K562 (cell line): ENCODE results near the gene SECISBP2. TPM values are rescaled to one million over a fixed set of nuclear protein-coding genes. Genes with fewer than 3 reads are reported as not detected.

Experiments
- ATAC-seq: fragments of 200-7000 bp; cut with Tn5 transposase; 3 replicates; pipeline ENCODE4 v1.9.1; 2020; ENCODE audit warnings: moderate library complexity
- BruUV-seq: library from RNA; stranded (reverse); fragments of 400-500 nt; replicated peaks from 2 replicates; lab custom pipeline; 2021; lab: Mats Ljungman, UMichigan
- CTCF ChIA-PET: fragments of 300-600 bp; formaldehyde crosslinking; extraction: SDS; loops from one replicate; lab custom pipeline; 2021; ENCODE audit warnings: low intra/inter-chr PET ratio; lab: Yijun Ruan, JAX
- POLR2A ChIA-PET: fragments of 300-600, 350-650 bp; sonication (Branson Sonifier 250); formaldehyde crosslinking; extraction: SDS; loops from one replicate; lab custom pipeline; 2021; ENCODE audit warnings: antibody characterized with exemption, inconsistent platforms; lab: Yijun Ruan, JAX
- DNase-seq, 4 experiments: peaks; one replicate each; pipeline versions ENCODE4 v3.0.0 to v3.0.0-alpha.2; 2011 to 2018; ENCODE audit warnings: low spot score in 3 of 4, mixed read lengths in 3 of 4; ENCODE audit errors: extremely low read depth in 1 of 4
- FAIRE-seq: peaks from 2 replicates; lab custom pipeline; 2011; peaks lifted over from hg19 to GRCh38; lab: Jason Lieb, UNC
- H2AFZ ChIP-seq: 2 replicates; pipeline ENCODE4 v1.6.0; 2011; ENCODE audit warnings: low read depth, low read length, control low read depth, inconsistent platforms
- H3K27ac ChIP-seq: fragments of 200-600 bp; 3 replicates; pipeline ENCODE4 v1.8.0; 2011; ENCODE audit warnings: low read depth, mild to moderate bottlenecking, control low read depth, inconsistent platforms, low read length, moderate library complexity, mixed read lengths; ENCODE audit errors: extremely low read depth
- H3K27me3 ChIP-seq, 2 experiments: fragments of 300-600 bp in 1 of 2; 2 replicates in 1 of 2; 3 replicates in 1 of 2; pipeline versions ENCODE4 v1.6.0 to v1.8.0; 2011; ENCODE audit warnings: inconsistent platforms in 2 of 2, low read length in 2 of 2, mild to moderate bottlenecking in 1 of 2, mixed read lengths in 1 of 2, moderate library complexity in 1 of 2; ENCODE audit not compliant: control insufficient read depth in 2 of 2, insufficient read depth in 2 of 2
- H3K36me3 ChIP-seq: fragments of 300-600 bp; 3 replicates; pipeline ENCODE4 v1.8.0; 2011; ENCODE audit warnings: mild to moderate bottlenecking, low read length, inconsistent platforms; ENCODE audit not compliant: control insufficient read depth, insufficient read depth
- H3K4me1 ChIP-seq, 2 experiments: fragments of 200-600 bp in 1 of 2; replicated peaks in 1 of 2; 2 replicates in 1 of 2; 3 replicates in 1 of 2; pipeline versions ENCODE4 v1.5.1 to v1.8.0; 2011; ENCODE audit warnings: inconsistent platforms in 2 of 2, low read length in 2 of 2, mild to moderate bottlenecking in 1 of 2, mixed read lengths in 1 of 2, moderate library complexity in 1 of 2; ENCODE audit not compliant: control insufficient read depth in 2 of 2, insufficient read depth in 2 of 2
- H3K4me2 ChIP-seq: 2 replicates; pipeline ENCODE4 v1.6.1; 2011; ENCODE audit warnings: low read length, control low read depth, inconsistent platforms, mixed read lengths; ENCODE audit not compliant: insufficient read depth
- H3K4me3 ChIP-seq: fragments of 200-600 bp; sonication (generic), shearing (Covaris generic); 2 replicates; pipeline ENCODE4 v1.5.1; 2016; ENCODE audit warnings: control low read depth, inconsistent platforms
- H3K79me2 ChIP-seq: fragments of 200-600 bp; 3 replicates; pipeline ENCODE4 v1.8.0; 2011; ENCODE audit warnings: low read length, inconsistent platforms; ENCODE audit not compliant: control insufficient read depth, insufficient read depth
- H3K9ac ChIP-seq, 2 experiments: 2 replicates each; pipeline versions ENCODE4 v1.6.0 to v1.6.1; 2011; ENCODE audit warnings: low read depth in 2 of 2, low read length in 2 of 2, control low read depth in 1 of 2, inconsistent platforms in 1 of 2, mild to moderate bottlenecking in 1 of 2, mixed read lengths in 1 of 2; ENCODE audit not compliant: insufficient read depth in 1 of 2
- H3K9me1 ChIP-seq: one replicate; pipeline ENCODE4 v1.6.0; 2011; ENCODE audit warnings: inconsistent platforms, mild to moderate bottlenecking, low read length, moderate library complexity; ENCODE audit not compliant: control insufficient read depth, insufficient read depth
- H3K9me3 ChIP-seq: replicated peaks from 2 replicates; pipeline ENCODE4 v1.5.1; 2011; ENCODE audit warnings: low read depth, low read length, inconsistent platforms; ENCODE audit not compliant: control insufficient read depth, insufficient read depth
- H4K20me1 ChIP-seq: replicated peaks from 2 replicates; pipeline ENCODE4 v1.6.1; 2011; ENCODE audit warnings: low read length, inconsistent platforms, mixed read lengths; ENCODE audit not compliant: control insufficient read depth, insufficient read depth
- PCBP1 ChIP-seq: fragments of 200-400 bp; formaldehyde crosslinking; IDR thresholded peaks from 2 replicates; pipeline ENCODE4 v1.6.1; 2018; ENCODE audit warnings: mild to moderate bottlenecking, low read depth, low read length; ENCODE audit not compliant: poor library complexity, severe bottlenecking
- POLR2A ChIP-seq: fragments of 450-650 bp; conservative IDR thresholded peaks from 2 replicates; pipeline ENCODE4 v1.6.1; 2016
- PRMT5 ChIP-seq: sonication (generic); formaldehyde crosslinking; IDR thresholded peaks from 2 replicates; pipeline ENCODE4 v1.5.0; 2020; ENCODE audit warnings: missing genetic modification reagents
- SMARCA5 ChIP-seq: fragments of 450-650 bp; IDR thresholded peaks from 2 replicates; pipeline ENCODE4 v1.6.1; 2016
- ZFP36 ChIP-seq: fragments of 150-350 bp; IDR thresholded peaks from 2 replicates; pipeline ENCODE4 v1.6.1; 2018; ENCODE audit warnings: low read length, low read depth; ENCODE audit not compliant: partially characterized antibody
- ZNF175 ChIP-seq: fragments of 200-800 bp; sonication (Bioruptor generic); IDR thresholded peaks from 2 replicates; pipeline ENCODE4 v1.6.1; 2016; ENCODE audit warnings: low read depth, mild to moderate bottlenecking, missing genetic modification characterization, missing compliant biosample characterization
- ZNF224 ChIP-seq: sonication (generic); formaldehyde crosslinking; IDR thresholded peaks from 2 replicates; pipeline ENCODE4 v1.8.0; 2022; ENCODE audit warnings: mild to moderate bottlenecking, missing genetic modification reagents
- ZNF23 ChIP-seq: fragments of 250-450 bp; sonication (Bioruptor Pico); IDR thresholded peaks from 2 replicates; pipeline ENCODE4 v1.4.0; 2020; ENCODE audit warnings: mild to moderate bottlenecking
- WGBS: fragments of 100-300 bp; shearing (Covaris generic); methylation state at CpG from one replicate; pipeline ENCODE4 v1.1.6; 2016; ENCODE audit warnings: low coverage, mixed read lengths; ENCODE audit not compliant: insufficient coverage; ENCODE audit errors: missing lambda C conversion rate; 5-methylcytosine and 5-hydroxymethylcytosine counted together
- in situ Hi-C: fragments of 300-500 bp; cut with MboI; formaldehyde crosslinking; loops from 4 replicates; pipeline ENCODE4 v1.15.0; 2018; ENCODE audit warnings: inconsistent platforms, mixed read lengths
- intact Hi-C: fragments of 100-400 bp; cut with micrococcal nuclease; formaldehyde crosslinking; loops from 2 replicates; pipeline ENCODE4 v1.14.2; 2022
- polyA plus RNA-seq, 8 experiments: library from polyadenylated mRNA; depleted of rRNA in 4 of 8; stranded (reverse) in 5 of 8; unstranded in 3 of 8; fragments of >200 nt; fragmentation: Nextera tagmentation in 2 of 8; fragmentation: Illumina TruSeq in 1 of 8; extraction: Ambion mirVana in 2 of 8; extraction: Trizol in 1 of 8; gene quantifications; 2 replicates each; pipeline versions ENCODE4 v1.2.1 to v1.2.3, GENCODE V29; 2011 to 2014; ENCODE audit warnings: inconsistent platforms in 1 of 8, missing spikeins in 1 of 8
- total RNA-seq, 7 experiments: library from RNA; depleted of rRNA in 6 of 7; stranded (reverse); fragments of >200 nt in 6 of 7; fragmentation: Illumina TruSeq in 2 of 7; extraction: Trizol in 2 of 7; gene quantifications; 2 replicates each; pipeline versions ENCODE4 v1.2.1 to v1.2.3, GENCODE V29; 2011 to 2021; ENCODE audit warnings: low replicate concordance in 1 of 7
- TF ChIP-seq, protein P1 (sequence below): fragments of 450-650 bp; IDR thresholded peaks from 2 replicates; pipeline ENCODE4 v1.7.0; 2016; ENCODE audit warnings: borderline replicate concordance
- TF ChIP-seq, protein P2 (sequence below): fragments of 450-650 bp; IDR thresholded peaks from 2 replicates; pipeline ENCODE4 v1.6.1; 2016

SECISBP2 gene
- total and polyA plus RNA-seq, 9 of the 15 experiments (the other 6 are each of a cell fraction or from before 2014, with no cell fraction given): 3.2 to 41.6 (median 26.1) TPM

DNA sequence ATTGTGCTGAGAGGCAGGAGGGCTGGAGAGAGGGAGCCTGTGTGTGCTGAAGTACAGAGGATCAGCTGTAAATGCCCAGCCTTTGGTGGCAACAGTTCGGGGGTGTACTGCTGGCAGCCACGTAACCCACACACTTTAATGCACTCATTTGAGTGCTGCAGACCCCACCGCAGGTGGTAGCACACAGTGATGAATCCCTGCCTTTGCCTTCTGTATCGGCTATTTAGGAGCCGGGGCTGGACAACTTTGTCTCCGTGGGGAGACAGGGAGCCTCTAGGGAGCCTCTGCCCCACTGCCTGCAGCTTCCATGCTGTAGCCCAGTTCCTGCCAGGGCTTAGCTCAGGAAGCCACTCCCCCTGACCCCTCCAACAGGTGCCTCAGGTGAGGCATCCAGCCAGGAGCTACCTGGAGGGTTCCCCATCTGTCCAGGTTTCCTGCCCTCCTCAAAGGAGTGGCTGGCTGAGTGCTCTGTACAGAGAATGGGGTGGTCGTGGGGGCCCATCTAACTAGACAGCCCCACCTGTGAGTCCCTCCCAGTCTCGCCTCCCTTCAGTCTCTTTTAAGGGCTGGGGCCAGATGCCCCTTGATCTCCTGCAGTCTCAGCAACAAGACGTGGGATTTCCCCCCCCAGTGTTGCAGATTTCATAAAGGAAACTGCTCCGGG, 44.5 kb downstream of the SECISBP2 start (continued):
- TF ChIP-seq, protein P1, sequence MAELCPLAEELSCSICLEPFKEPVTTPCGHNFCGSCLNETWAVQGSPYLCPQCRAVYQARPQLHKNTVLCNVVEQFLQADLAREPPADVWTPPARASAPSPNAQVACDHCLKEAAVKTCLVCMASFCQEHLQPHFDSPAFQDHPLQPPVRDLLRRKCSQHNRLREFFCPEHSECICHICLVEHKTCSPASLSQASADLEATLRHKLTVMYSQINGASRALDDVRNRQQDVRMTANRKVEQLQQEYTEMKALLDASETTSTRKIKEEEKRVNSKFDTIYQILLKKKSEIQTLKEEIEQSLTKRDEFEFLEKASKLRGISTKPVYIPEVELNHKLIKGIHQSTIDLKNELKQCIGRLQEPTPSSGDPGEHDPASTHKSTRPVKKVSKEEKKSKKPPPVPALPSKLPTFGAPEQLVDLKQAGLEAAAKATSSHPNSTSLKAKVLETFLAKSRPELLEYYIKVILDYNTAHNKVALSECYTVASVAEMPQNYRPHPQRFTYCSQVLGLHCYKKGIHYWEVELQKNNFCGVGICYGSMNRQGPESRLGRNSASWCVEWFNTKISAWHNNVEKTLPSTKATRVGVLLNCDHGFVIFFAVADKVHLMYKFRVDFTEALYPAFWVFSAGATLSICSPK: no peak
- TF ChIP-seq ZNF23 (CRISPR knock-in tag) (no peak), PCBP1 (no peak)

DNA sequence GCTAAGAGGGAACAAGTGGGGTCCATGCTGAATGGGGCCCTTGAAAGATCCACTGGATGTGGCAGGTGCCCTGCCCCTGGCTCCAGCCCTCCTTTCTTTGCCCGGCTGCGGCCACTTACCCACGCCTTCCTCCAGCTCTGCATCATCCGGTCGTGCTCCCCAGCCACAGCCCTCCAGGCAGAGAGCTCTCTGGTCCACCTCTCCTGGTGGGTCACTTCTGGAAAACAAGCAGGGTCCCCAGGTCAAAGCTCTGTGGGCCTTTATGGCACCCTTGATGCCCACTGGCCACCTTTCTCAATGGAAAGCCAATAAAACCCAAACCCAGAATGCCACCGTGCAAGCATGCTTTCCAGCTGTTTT, 45.0 kb downstream of the SECISBP2 start:
- no TSS peak for BruUV-seq
- Histone ChIP-seq H3K9me3 (no peaks in the 10 kb centered on the region), H2AFZ (no peak overlapping the region), H3K27me3 (peaks cover 0 to 1% of the 10 kb centered on the region in 2 experiments; a peak in 1 of 5 replicates)
- in situ Hi-C loops: no loop called here
- CTCF ChIA-PET: no interaction called here
- intact Hi-C loops: no loop called here
- no peak for TF ChIP-seq PRMT5 (CRISPR knock-in tag)
- TF ChIP-seq, protein P2, sequence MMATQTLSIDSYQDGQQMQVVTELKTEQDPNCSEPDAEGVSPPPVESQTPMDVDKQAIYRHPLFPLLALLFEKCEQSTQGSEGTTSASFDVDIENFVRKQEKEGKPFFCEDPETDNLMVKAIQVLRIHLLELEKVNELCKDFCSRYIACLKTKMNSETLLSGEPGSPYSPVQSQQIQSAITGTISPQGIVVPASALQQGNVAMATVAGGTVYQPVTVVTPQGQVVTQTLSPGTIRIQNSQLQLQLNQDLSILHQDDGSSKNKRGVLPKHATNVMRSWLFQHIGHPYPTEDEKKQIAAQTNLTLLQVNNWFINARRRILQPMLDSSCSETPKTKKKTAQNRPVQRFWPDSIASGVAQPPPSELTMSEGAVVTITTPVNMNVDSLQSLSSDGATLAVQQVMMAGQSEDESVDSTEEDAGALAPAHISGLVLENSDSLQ: no peak
- TF ChIP-seq ZFP36: no peak
- TF ChIP-seq ZNF175 (CRISPR knock-in tag): no peak
- TF ChIP-seq POLR2A: no peak
- TF ChIP-seq SMARCA5: no peak
- TF ChIP-seq ZNF224 (CRISPR knock-in tag): no peak
- TF ChIP-seq, all 486 proteins: peak for 0
- H3K4me3 ChIP-seq: no peak overlapping the region
- FAIRE-seq (no peak), DNase-seq (no peak), ATAC-seq (no peak)
- no peaks in the 10 kb centered on the region for H3K79me2 ChIP-seq
- WGBS: 58% methylated on average over 4 of the region's 6 CpGs
- no peak overlapping the region for H3K4me2 ChIP-seq
- H3K9me1 ChIP-seq: no peaks in the 10 kb centered on the region
- no peaks in the 10 kb centered on the region for H4K20me1 ChIP-seq
- H3K4me1 ChIP-seq: no peaks in the 10 kb centered on the region; a peak in 1 of 5 replicates
- no peak overlapping the region for H3K9ac ChIP-seq
- no peak overlapping the region for H3K27ac ChIP-seq
- peaks cover 32% of the 10 kb centered on the region; the same call in 2 of the 3 replicates for H3K36me3 ChIP-seq
- POLR2A ChIA-PET: no interaction called here
